ENCODE data around the gene RNPS1. TPM values are rescaled to one million over a fixed set of nuclear protein-coding genes. Genes with fewer than 3 reads are reported as not detected.

The RNPS1 gene
- total and polyA plus RNA-seq, 9 of the 15 experiments (the other 6 are each of a cell fraction or from before 2014, with no cell fraction given): 44.9 to 338 (median 202) TPM

DNA sequence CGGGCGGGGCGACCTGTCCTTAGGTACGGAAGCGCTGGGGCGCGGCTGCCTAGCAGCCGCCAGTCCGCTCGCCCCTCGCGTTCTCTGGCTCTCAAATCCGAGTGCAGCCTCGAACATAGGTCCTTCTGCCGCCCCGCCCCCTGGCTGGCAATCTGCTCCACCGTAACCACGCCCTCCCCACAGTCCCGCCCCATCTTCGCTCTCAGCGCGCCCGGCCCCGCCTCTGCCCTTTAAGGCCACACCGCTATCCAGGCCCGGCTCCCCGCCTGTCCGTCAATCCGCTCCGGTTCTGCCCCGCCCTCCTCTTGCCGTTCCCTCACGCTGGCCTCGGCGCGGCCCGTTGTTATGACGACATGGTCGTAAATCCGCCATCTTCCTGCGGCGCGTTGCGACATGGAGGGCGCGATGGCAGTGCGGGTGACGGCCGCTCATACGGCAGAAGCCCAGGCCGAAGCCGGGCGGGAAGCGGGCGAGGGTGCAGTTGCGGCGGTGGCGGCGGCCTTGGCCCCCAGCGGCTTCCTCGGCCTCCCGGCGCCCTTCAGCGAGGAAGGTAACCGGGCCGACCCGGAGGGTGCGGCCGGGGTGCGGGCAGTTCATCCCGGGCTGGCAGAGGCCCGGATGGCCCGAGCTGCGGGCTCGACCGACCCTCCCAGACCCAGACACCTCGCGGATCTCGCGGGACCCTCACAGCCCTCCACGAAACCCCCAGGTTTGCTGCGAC lies 44.5 kb downstream of the RNPS1 start, which contains the start of gene E4F1 (continued):
- TF ChIP-seq, protein P1, sequence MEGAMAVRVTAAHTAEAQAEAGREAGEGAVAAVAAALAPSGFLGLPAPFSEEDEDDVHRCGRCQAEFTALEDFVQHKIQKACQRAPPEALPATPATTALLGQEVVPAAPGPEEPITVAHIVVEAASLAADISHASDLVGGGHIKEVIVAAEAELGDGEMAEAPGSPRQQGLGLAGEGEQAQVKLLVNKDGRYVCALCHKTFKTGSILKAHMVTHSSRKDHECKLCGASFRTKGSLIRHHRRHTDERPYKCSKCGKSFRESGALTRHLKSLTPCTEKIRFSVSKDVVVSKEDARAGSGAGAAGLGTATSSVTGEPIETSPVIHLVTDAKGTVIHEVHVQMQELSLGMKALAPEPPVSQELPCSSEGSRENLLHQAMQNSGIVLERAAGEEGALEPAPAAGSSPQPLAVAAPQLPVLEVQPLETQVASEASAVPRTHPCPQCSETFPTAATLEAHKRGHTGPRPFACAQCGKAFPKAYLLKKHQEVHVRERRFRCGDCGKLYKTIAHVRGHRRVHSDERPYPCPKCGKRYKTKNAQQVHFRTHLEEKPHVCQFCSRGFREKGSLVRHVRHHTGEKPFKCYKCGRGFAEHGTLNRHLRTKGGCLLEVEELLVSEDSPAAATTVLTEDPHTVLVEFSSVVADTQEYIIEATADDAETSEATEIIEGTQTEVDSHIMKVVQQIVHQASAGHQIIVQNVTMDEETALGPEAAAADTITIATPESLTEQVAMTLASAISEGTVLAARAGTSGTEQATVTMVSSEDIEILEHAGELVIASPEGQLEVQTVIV (CRISPR knock-in tag; IDR thresholded peaks at IDR 0.05; ENCODE audit: borderline replicate concordance): peak; percentile 96
- TF ChIP-seq KLF6 (CRISPR knock-in tag; IDR thresholded peaks at IDR 0.05; ENCODE audit: borderline replicate concordance): no peak
- peak; percentile 73 for TF ChIP-seq PHF20 (IDR thresholded peaks at IDR 0.05; ENCODE audit: partially characterized antibody)
- TF ChIP-seq, protein P2, sequence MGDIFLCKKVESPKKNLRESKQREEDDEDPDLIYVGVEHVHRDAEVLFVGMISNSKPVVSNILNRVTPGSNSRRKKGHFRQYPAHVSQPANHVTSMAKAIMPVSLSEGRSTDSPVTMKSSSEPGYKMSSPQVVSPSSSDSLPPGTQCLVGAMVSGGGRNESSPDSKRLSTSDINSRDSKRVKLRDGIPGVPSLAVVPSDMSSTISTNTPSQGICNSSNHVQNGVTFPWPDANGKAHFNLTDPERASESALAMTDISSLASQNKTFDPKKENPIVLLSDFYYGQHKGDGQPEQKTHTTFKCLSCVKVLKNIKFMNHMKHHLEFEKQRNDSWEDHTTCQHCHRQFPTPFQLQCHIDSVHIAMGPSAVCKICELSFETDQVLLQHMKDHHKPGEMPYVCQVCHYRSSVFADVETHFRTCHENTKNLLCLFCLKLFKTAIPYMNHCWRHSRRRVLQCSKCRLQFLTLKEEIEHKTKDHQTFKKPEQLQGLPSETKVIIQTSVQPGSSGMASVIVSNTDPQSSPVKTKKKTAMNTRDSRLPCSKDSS (IDR thresholded peaks at IDR 0.05; ENCODE audit: low read depth, partially characterized antibody): no peak
- peak; percentile 85 for TF ChIP-seq HNRNPL (IDR thresholded peaks at IDR 0.05; ENCODE audit: low read depth, low read length)
- peak; percentile 2; the same call in 1 of the 2 replicates for TF ChIP-seq SMAD4 (CRISPR knock-in tag; conservative IDR thresholded peaks at IDR 0.05)
- TF ChIP-seq HNRNPLL (IDR thresholded peaks at IDR 0.05; ENCODE audit: low read depth, low read length, poor library complexity, severe bottlenecking): peak; percentile 68
- TF ChIP-seq NFIC (IDR thresholded peaks at IDR 0.05): peak; percentile 53
- TF ChIP-seq, protein P3, sequence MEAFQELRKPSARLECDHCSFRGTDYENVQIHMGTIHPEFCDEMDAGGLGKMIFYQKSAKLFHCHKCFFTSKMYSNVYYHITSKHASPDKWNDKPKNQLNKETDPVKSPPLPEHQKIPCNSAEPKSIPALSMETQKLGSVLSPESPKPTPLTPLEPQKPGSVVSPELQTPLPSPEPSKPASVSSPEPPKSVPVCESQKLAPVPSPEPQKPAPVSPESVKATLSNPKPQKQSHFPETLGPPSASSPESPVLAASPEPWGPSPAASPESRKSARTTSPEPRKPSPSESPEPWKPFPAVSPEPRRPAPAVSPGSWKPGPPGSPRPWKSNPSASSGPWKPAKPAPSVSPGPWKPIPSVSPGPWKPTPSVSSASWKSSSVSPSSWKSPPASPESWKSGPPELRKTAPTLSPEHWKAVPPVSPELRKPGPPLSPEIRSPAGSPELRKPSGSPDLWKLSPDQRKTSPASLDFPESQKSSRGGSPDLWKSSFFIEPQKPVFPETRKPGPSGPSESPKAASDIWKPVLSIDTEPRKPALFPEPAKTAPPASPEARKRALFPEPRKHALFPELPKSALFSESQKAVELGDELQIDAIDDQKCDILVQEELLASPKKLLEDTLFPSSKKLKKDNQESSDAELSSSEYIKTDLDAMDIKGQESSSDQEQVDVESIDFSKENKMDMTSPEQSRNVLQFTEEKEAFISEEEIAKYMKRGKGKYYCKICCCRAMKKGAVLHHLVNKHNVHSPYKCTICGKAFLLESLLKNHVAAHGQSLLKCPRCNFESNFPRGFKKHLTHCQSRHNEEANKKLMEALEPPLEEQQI (IDR thresholded peaks at IDR 0.05): no peak
- TF ChIP-seq ZNF584 (CRISPR knock-in tag; IDR thresholded peaks at IDR 0.05; ENCODE audit: low read depth): no peak
- TF ChIP-seq E2F3 (CRISPR knock-in tag; IDR thresholded peaks at IDR 0.05): no peak
- no peak for TF ChIP-seq IRF2 (CRISPR knock-in tag; IDR thresholded peaks at IDR 0.05)
- no peak; the same call in 1 of the 2 replicates for TF ChIP-seq TCF3 (CRISPR knock-in tag; IDR thresholded peaks at IDR 0.05)
- TF ChIP-seq, protein P4, sequence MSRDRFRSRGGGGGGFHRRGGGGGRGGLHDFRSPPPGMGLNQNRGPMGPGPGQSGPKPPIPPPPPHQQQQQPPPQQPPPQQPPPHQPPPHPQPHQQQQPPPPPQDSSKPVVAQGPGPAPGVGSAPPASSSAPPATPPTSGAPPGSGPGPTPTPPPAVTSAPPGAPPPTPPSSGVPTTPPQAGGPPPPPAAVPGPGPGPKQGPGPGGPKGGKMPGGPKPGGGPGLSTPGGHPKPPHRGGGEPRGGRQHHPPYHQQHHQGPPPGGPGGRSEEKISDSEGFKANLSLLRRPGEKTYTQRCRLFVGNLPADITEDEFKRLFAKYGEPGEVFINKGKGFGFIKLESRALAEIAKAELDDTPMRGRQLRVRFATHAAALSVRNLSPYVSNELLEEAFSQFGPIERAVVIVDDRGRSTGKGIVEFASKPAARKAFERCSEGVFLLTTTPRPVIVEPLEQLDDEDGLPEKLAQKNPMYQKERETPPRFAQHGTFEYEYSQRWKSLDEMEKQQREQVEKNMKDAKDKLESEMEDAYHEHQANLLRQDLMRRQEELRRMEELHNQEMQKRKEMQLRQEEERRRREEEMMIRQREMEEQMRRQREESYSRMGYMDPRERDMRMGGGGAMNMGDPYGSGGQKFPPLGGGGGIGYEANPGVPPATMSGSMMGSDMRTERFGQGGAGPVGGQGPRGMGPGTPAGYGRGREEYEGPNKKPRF (IDR thresholded peaks at IDR 0.05; ENCODE audit: low read depth, low read length): no peak

Measured in K562 (cell line).